Left ventricle myocardium inferior (tissue), 1 donor: ENCODE data around the gene ONECUT3. TPM values are rescaled to one million over a fixed set of nuclear protein-coding genes. Genes with fewer than 3 reads are reported as not detected.
"Not testable (repeated sequence)": the region's sequence is repeated elsewhere in the genome, so short reads cannot be mapped to it uniquely, and the experiment has no call there.

Source experiments
- DNase-seq: peaks from one replicate; pipeline ENCODE4 v3.0.0-alpha.2; 2020
- H3K27ac ChIP-seq: fragments of 200-600 bp; replicated peaks from 2 replicates; pipeline ENCODE4 v1.8.0; 2021
- H3K27me3 ChIP-seq: fragments of 200-600 bp; 2 replicates; pipeline ENCODE4 v1.8.0; 2021; ENCODE audit warnings: low read depth
- H3K36me3 ChIP-seq: fragments of 200-600 bp; 2 replicates; pipeline ENCODE4 v1.8.0; 2021
- H3K4me1 ChIP-seq: fragments of 200-600 bp; 2 replicates; pipeline ENCODE4 v1.8.0; 2021
- H3K4me3 ChIP-seq: fragments of 200-600 bp; 2 replicates; pipeline ENCODE4 v1.8.0; 2021; ENCODE audit warnings: mild to moderate bottlenecking, moderate library complexity
- H3K9me3 ChIP-seq: fragments of 200-600 bp; replicated peaks from 2 replicates; pipeline ENCODE4 v1.8.0; 2021
- CTCF ChIP-seq: fragments of 200-600 bp; IDR thresholded peaks from 2 replicates; pipeline ENCODE4 v1.8.0; 2021; ENCODE audit warnings: antibody characterized with exemption, mild to moderate bottlenecking, borderline replicate concordance
- intact Hi-C: fragments of 100-400 bp; cut with micrococcal nuclease; formaldehyde crosslinking; loops from one replicate; pipeline ENCODE4 v1.11.0; 2022
- total RNA-seq: library from RNA; stranded (reverse); fragmentation: NEBNext Ultra II Directional; extraction: Animal tissue kit (Norgen Biotek cat#: 25700); gene quantifications from one replicate; pipeline ENCODE4 v1.2.1, GENCODE V29; 2021
- donor health status: DM: no; HTN: yes; CAD: no; lungs with severe emphysema.

ONECUT3 gene
- total RNA-seq, 1 donor from 2014 or later: not detected

GRCh38 chr19:1756705-1757465 is 3.6 kb downstream of the ONECUT3 start:
- H3K36me3 ChIP-seq: no peaks in the 10 kb centered on the region
- intact Hi-C loops: no loop called here
- no peaks in the 10 kb centered on the region for H3K9me3 ChIP-seq
- no peak overlapping the region for H3K4me3 ChIP-seq
- no peak overlapping the region for H3K27ac ChIP-seq
- no peak for DNase-seq
- peaks cover 95% of the 10 kb centered on the region for H3K27me3 ChIP-seq
- TF ChIP-seq CTCF: no peak
- H3K4me1 ChIP-seq: peaks cover 26% of the 10 kb centered on the region

- peaks cover 26% of the 10 kb centered on the region for H3K4me1 ChIP-seq
- intact Hi-C loops: no loop called here
- no peak overlapping the region for H3K4me3 ChIP-seq
- TF ChIP-seq CTCF: no peak
- peaks cover 95% of the 10 kb centered on the region for H3K27me3 ChIP-seq
- no peak overlapping the region for H3K27ac ChIP-seq
- no peak for DNase-seq
- no peaks in the 10 kb centered on the region for H3K9me3 ChIP-seq
- no peaks in the 10 kb centered on the region for H3K36me3 ChIP-seq
These were observed 4.3 kb downstream of the ONECUT3 start for GRCh38 chr19:1757468-1758230.

GRCh38 chr19:1758231-1758577 is 4.9 kb downstream of the ONECUT3 start:
- no peak overlapping the region for H3K4me3 ChIP-seq
- no peaks in the 10 kb centered on the region for H3K36me3 ChIP-seq
- TF ChIP-seq CTCF: no peak
- peaks cover 26% of the 10 kb centered on the region for H3K4me1 ChIP-seq
- intact Hi-C loops: no loop called here
- peaks cover 95% of the 10 kb centered on the region for H3K27me3 ChIP-seq
- H3K27ac ChIP-seq: no peak overlapping the region
- no peaks in the 10 kb centered on the region for H3K9me3 ChIP-seq
- no peak for DNase-seq

GRCh38 chr19:1758959-1759903 is 5.9 kb downstream of the ONECUT3 start:
- Histone ChIP-seq H3K36me3 (no peaks in the 10 kb centered on the region), H3K27me3 (peaks cover 98% of the 10 kb centered on the region), H3K4me1 (peaks cover 26% of the 10 kb centered on the region), H3K4me3 (no peak overlapping the region), H3K27ac (no peak overlapping the region), H3K9me3 (no peaks in the 10 kb centered on the region)
- intact Hi-C loops: no loop called here
- no peak for TF ChIP-seq CTCF
- DNase-seq: no peak

- no peak overlapping the region for H3K4me3 ChIP-seq
- intact Hi-C loops: loop anchor here (10.0 kb wide), 1 partner anchor 215 kb away; no protein-coding TSS in a partner anchor
- no peak for TF ChIP-seq CTCF
These were observed 6.7 kb downstream of the ONECUT3 start for GRCh38 chr19:1760020-1760419.

GRCh38 chr19:1760786-1761527 is 7.7 kb downstream of the ONECUT3 start:
- intact Hi-C loops: loop anchor here (10.0 kb wide), 1 partner anchor 216 kb away; no protein-coding TSS in a partner anchor
- not testable (repeated sequence) for H3K36me3 ChIP-seq, H3K4me3 ChIP-seq, H3K27ac ChIP-seq, DNase-seq, H3K9me3 ChIP-seq
- H3K27me3 ChIP-seq: peaks cover 100% of the 10 kb centered on the region
- peaks cover 11% of the 10 kb centered on the region for H3K4me1 ChIP-seq

More at GRCh38 chr19:1760020-1760419, 6.7 kb downstream of the ONECUT3 start:
- H3K27me3 ChIP-seq: peaks cover 100% of the 10 kb centered on the region
- H3K4me1 ChIP-seq: peaks cover 21% of the 10 kb centered on the region
- no peaks in the 10 kb centered on the region for H3K36me3 ChIP-seq
- H3K9me3 ChIP-seq: no peaks in the 10 kb centered on the region
- no peak for DNase-seq
- H3K27ac ChIP-seq: no peak overlapping the region
